Stomach (tissue), 9 donors: ENCODE results near the gene GPC6. TPM values are rescaled to one million over a fixed set of nuclear protein-coding genes. Genes with fewer than 3 reads are reported as not detected.
"Not testable (repeated sequence)": the region's sequence is repeated elsewhere in the genome, so short reads cannot be mapped to it uniquely, and the experiment has no call there.

Experiments used
- DNase-seq, 2 donors: peaks; one replicate each; pipeline versions ENCODE4 v3.0.0 to v3.0.0-alpha.2; 2013 to 2019
- H3K27ac ChIP-seq, 5 donors: fragments of 200-600 bp in 4 of 5; sonication (generic) in 4 of 5; one replicate each; pipeline ENCODE4 v1.5.1; 2013 to 2019; ENCODE audit warnings: mild to moderate bottlenecking in 1 of 5, moderate library complexity in 1 of 5
- H3K27me3 ChIP-seq, 3 donors: fragments of 200-600 bp; sonication (generic); one replicate each; pipeline ENCODE4 v1.5.1; 2017 to 2019; ENCODE audit warnings: mixed run types in 1 of 3
- H3K36me3 ChIP-seq, 4 donors: fragments of 200-600 bp; sonication (generic); 1 replicate in 3 of 4; 2 replicates in 1 of 4; pipeline ENCODE4 v1.5.1; 2016 to 2019
- H3K4me1 ChIP-seq, 4 donors: fragments of 200-600 bp; sonication (generic); one replicate each; pipeline ENCODE4 v1.5.1; 2016 to 2019
- H3K4me3 ChIP-seq, 4 donors: fragments of 200-600 bp; sonication (generic) in 3 of 4; one replicate each; pipeline ENCODE4 v1.5.1; 2016 to 2019; ENCODE audit warnings: mild to moderate bottlenecking in 1 of 4
- H3K9me3 ChIP-seq, 4 donors: fragments of 200-600 bp; sonication (generic); one replicate each; pipeline ENCODE4 v1.5.1; 2016 to 2019
- CTCF ChIP-seq, 7 experiments: fragments of 450-650 bp in 4 of 7; fragments of 200-600 bp in 3 of 7; sonication (generic) in 3 of 7; IDR thresholded peaks; one replicate each; pipeline ENCODE4 v1.5.1; 2016 to 2019; ENCODE audit warnings: antibody characterized with exemption in 7 of 7, control low read depth in 2 of 7, mild to moderate bottlenecking in 1 of 7
- EP300 ChIP-seq: sonication (generic); formaldehyde crosslinking; IDR thresholded peaks from one replicate; pipeline ENCODE4 v1.6.1; 2017; ENCODE audit warnings: antibody characterized with exemption
- POLR2A ChIP-seq, 4 donors: fragments of 450-650 bp; IDR thresholded peaks; one replicate each; pipeline ENCODE4 v1.6.1; 2016; ENCODE audit warnings: antibody characterized with exemption in 4 of 4, control low read depth in 2 of 4, mild to moderate bottlenecking in 1 of 4, moderate library complexity in 1 of 4
- POLR2AphosphoS5 ChIP-seq, 3 donors: sonication (generic); formaldehyde crosslinking; IDR thresholded peaks; one replicate each; pipeline ENCODE4 v1.6.1; 2016; ENCODE audit warnings: antibody characterized with exemption in 3 of 3
- WGBS, 5 donors: extraction: QIAGEN DNeasy Blood & Tissue Kit in 3 of 5; methylation state at CpG; one replicate each; pipeline versions ENCODE4 v1.1.5 to v1.1.7; 2013 to 2018; 5-methylcytosine and 5-hydroxymethylcytosine counted together
- intact Hi-C: fragments of 100-400 bp; cut with DNase I; formaldehyde crosslinking; loops from one replicate; pipeline ENCODE4 v1.15.1; 2023; ENCODE audit warnings: low total_unique reads
- polyA plus RNA-seq, 3 donors: library from polyadenylated mRNA; stranded (reverse); fragments of 200-250 nt; gene quantifications; one replicate each; pipeline ENCODE4 v1.2.3, GENCODE V29; 2013
- total RNA-seq, 5 donors: library from RNA; depleted of rRNA; stranded (reverse); fragments of >200 nt; gene quantifications; one replicate each; pipeline versions ENCODE4 v1.1.0 to v1.2.3, GENCODE V29; 2014 to 2016
- donor health status: healthy with polysubstance abuse.
- donor health status: Bipolar disorder and iron deficiency.
- donor health status: healthy.

GPC6 gene
- total and polyA plus RNA-seq, 8 donors, result 0.70 to 52.7 (median 5.6) TPM

DNA sequence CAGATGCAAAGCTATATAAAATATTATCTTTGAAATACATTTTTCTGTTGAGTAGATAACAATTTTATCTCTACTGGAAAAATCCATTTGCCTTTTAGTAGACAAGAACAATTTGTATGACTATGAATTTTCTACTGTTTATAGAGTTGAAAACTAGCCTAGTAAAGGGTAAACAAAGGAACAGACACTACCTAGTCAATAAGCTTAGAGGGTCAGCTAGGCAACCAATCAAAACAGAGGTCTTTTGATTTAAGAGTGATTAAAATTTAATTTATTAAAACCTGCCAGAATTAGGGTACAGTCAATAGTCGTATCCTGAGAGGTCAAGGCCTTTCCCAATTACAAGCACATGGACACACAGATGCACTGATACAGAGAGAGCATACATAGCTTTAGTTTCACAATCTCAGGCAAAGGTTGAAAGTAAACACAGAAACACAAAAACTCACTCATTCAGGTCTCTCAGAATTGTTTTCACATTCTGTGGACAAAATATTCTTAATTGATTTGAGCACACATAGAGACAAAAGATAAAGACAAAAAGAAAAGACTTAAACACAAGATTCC, 24.5 kb upstream of the GPC6 start:
- no peak for DNase-seq
- intact Hi-C loops, result no loop called here
- H3K4me1 ChIP-seq, result no peaks in the 10 kb centered on the region
- no peaks in the 10 kb centered on the region for H3K27me3 ChIP-seq
- no peaks in the 10 kb centered on the region for H3K36me3 ChIP-seq
- H3K27ac ChIP-seq, result no peak overlapping the region
- no peak for TF ChIP-seq POLR2AphosphoS5 (IDR thresholded peaks at IDR 0.05)
- TF ChIP-seq CTCF (IDR thresholded peaks at IDR 0.05), result no peak
- no peak for TF ChIP-seq EP300
- TF ChIP-seq POLR2A (IDR thresholded peaks at IDR 0.05), result no peak
- 32 to 55% (median 41%) methylated on average over 1 of the region's 1 CpG for WGBS, 5 donors
- H3K9me3 ChIP-seq, result peaks cover 0 to 6% (median 0%) of the 10 kb centered on the region in 4 donors
- H3K4me3 ChIP-seq, result no peak overlapping the region

DNA sequence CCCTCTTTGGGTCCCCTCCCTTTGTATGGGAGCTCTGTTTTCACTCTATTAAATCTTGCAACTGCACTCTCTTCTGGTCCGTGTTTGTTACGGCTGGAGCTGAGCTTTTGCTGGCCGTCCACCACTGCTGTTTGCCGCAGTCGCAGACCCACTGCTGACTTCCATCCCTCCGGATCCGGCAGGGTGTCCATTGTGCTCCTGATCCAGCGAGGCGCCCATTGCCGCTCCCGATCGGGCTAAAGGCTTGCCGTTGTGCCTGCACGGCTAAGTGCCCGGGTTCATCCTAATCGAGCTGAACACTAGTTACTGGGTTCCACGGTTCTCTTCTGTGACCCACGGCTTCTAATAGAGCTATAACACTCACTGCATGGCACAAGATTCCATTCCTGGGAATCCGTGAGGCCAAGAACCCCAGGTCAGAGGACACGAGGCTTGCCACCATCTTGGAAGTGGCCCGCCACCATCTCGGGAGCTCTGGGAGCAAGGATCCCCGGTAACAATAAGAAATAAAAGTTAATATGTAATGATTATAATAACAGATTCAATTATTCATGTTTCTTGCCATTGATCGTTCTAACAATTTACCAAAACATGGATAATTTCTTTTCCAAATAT, 19.7 kb upstream of the GPC6 start:
- H3K27me3 ChIP-seq, H3K27ac ChIP-seq, H3K9me3 ChIP-seq, H3K4me3 ChIP-seq, intact Hi-C loops, DNase-seq, H3K36me3 ChIP-seq, H3K4me1 ChIP-seq: not testable (repeated sequence)
- 85 to 92% (median 89%) methylated on average over 20 to 24 of the region's 24 CpGs for WGBS, 5 donors

DNA sequence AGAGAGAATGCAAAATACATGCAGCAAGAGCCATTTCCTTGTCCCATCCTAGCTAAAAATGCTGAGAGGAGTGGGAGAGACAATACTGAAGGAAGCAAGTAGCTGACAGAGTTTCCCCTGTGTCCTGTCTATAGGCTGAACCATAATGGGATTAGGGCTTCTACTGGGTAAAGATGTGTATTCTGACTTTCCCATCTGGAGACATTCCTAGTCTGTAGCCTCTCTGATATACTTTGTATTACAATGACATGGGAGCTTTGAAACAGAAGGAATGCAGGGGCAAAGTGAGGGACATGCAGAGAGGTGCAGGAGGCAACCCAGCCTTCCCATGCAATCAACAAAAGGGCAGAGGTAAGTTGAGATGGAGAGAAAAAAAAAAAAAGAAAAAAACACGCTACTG, 10.5 kb upstream of the GPC6 start:
- DNase-seq, result no peak
- Histone ChIP-seq H3K36me3 (no peaks in the 10 kb centered on the region), H3K9me3 (no peaks in the 10 kb centered on the region), H3K27me3 (no peaks in the 10 kb centered on the region), H3K4me3 (no peak overlapping the region), H3K4me1 (no peaks in the 10 kb centered on the region), H3K27ac (no peak overlapping the region)
- WGBS, 5 donors, result 57 to 91% (median 70%) methylated on average over 1 of the region's 1 CpG
- TF ChIP-seq POLR2A (IDR thresholded peaks at IDR 0.05), result no peak
- no peak for TF ChIP-seq POLR2AphosphoS5 (IDR thresholded peaks at IDR 0.05)
- TF ChIP-seq EP300, result no peak
- TF ChIP-seq CTCF (IDR thresholded peaks at IDR 0.05), result no peak
- intact Hi-C loops, result no loop called here

DNA sequence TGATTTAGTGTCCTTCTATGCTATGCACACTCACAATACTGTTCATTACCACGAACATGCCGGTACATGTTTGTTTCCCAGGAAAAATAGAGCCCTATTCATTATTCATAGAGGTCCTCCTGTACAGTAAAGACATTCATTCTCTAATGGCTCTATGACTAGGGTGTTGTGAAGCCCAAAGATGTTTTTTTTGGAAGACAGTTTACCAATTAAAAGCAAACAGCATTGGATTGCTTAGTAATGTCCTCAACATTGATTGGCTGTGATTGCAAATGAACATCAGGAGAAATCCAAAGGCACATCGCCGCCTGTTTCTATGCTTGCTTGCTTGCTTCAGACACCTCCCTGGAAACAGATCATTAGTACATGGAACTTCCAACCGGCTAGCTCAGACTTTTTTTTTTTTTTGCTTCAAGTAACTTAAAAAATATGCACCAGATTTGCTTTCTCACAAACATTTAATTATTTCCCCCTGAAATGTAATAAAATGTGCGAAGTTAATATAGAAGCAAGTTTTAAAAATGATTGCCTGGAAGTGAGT, 8.8 kb upstream of the GPC6 start:
- intact Hi-C loops, result no loop called here
- Histone ChIP-seq H3K4me1 (no peaks in the 10 kb centered on the region), H3K9me3 (no peaks in the 10 kb centered on the region), H3K27me3 (no peaks in the 10 kb centered on the region), H3K27ac (no peak overlapping the region), H3K36me3 (no peaks in the 10 kb centered on the region), H3K4me3 (no peak overlapping the region)
- WGBS, 5 donors, result 66 to 74% (median 70%) methylated on average over 6 of the region's 6 CpGs
- TF ChIP-seq CTCF (IDR thresholded peaks at IDR 0.05), result no peak
- no peak for TF ChIP-seq POLR2A (IDR thresholded peaks at IDR 0.05)
- TF ChIP-seq EP300, result no peak
- TF ChIP-seq POLR2AphosphoS5 (IDR thresholded peaks at IDR 0.05), result no peak
- no peak for DNase-seq

DNA sequence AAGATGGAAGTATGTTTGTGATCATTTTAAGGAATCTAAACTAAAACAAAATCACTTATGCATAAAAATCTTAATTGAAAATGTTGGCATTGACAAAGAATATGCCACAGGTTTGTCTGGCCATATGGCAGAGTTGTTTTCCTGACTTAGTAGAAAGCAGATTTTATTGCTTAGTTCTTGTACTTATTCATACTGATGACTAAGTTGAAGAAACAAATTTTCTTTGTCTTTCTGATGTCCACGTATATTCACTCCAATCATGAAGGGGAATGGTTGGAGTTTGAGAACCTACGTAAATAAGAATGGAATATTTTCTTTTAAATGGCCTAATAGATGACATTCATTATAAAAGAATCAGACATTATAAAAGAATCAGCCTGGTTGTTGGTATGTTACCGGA, 8.0 kb upstream of the GPC6 start:
- Histone ChIP-seq H3K36me3 (no peaks in the 10 kb centered on the region), H3K27ac (no peak overlapping the region), H3K9me3 (no peaks in the 10 kb centered on the region), H3K27me3 (no peaks in the 10 kb centered on the region), H3K4me1 (no peaks in the 10 kb centered on the region), H3K4me3 (no peak overlapping the region)
- intact Hi-C loops, result no loop called here
- WGBS, 5 donors, result 67 to 91% (median 86%) methylated on average over 3 of the region's 3 CpGs
- no peak for TF ChIP-seq POLR2AphosphoS5 (IDR thresholded peaks at IDR 0.05)
- no peak for TF ChIP-seq POLR2A (IDR thresholded peaks at IDR 0.05)
- no peak for DNase-seq
